Thoracic aorta (tissue), 2 donors: ENCODE measurements around the gene CELF4. TPM values are rescaled to one million over a fixed set of nuclear protein-coding genes. Genes with fewer than 3 reads are reported as not detected.

Experiments used
- ATAC-seq: fragments of 150-250 bp; one replicate; pipeline ENCODE4 v1.8.0; 2017; ENCODE audit warnings: low read depth; ENCODE audit not compliant: insufficient number of reproducible peaks, low FRiP score
- DNase-seq: peaks from one replicate; pipeline ENCODE4 v3.0.0-alpha.2; 2020; ENCODE audit warnings: low spot score
- H3K27ac ChIP-seq, 2 donors: fragments of 200-600 bp; sonication (generic); 1 replicate in 1 of 2; 2 replicates in 1 of 2; pipeline ENCODE4 v1.5.1; 2016; ENCODE audit warnings: mild to moderate bottlenecking in 2 of 2, moderate library complexity in 2 of 2
- H3K27me3 ChIP-seq: fragments of 200-600 bp; sonication (generic); replicated peaks from 2 replicates; pipeline ENCODE4 v1.6.0; 2016; ENCODE audit warnings: mild to moderate bottlenecking; ENCODE audit not compliant: insufficient read depth
- H3K36me3 ChIP-seq: fragments of 200-600 bp; sonication (generic); one replicate; pipeline ENCODE4 v1.5.1; 2016
- H3K4me1 ChIP-seq, 2 donors: fragments of 200-600 bp; sonication (generic); 1 replicate in 1 of 2; 2 replicates in 1 of 2; pipeline versions ENCODE4 v1.5.1 to v1.6.0; 2016; ENCODE audit warnings: low read depth in 2 of 2, mild to moderate bottlenecking in 1 of 2; ENCODE audit not compliant: control insufficient read depth in 1 of 2
- H3K4me3 ChIP-seq: fragments of 200-600 bp; sonication (generic); 2 replicates; pipeline ENCODE4 v1.5.1; 2016; ENCODE audit warnings: mild to moderate bottlenecking
- H3K9me3 ChIP-seq: fragments of 200-600 bp; sonication (generic); 2 replicates; pipeline ENCODE4 v1.5.1; 2016
- total RNA-seq, 2 donors: library from RNA; depleted of rRNA; stranded (reverse); fragments of >200 nt; gene quantifications; one replicate each; pipeline versions ENCODE4 v1.1.0 to v1.2.3, GENCODE V29; 2016
- TF ChIP-seq, protein P1 (sequence below): fragments of 200-600 bp; sonication (generic); IDR thresholded peaks from one replicate; pipeline ENCODE4 v1.5.1; 2019; ENCODE audit warnings: antibody characterized with exemption

CELF4 gene
- total RNA-seq, 2 donors from 2014 or later: not detected

DNA sequence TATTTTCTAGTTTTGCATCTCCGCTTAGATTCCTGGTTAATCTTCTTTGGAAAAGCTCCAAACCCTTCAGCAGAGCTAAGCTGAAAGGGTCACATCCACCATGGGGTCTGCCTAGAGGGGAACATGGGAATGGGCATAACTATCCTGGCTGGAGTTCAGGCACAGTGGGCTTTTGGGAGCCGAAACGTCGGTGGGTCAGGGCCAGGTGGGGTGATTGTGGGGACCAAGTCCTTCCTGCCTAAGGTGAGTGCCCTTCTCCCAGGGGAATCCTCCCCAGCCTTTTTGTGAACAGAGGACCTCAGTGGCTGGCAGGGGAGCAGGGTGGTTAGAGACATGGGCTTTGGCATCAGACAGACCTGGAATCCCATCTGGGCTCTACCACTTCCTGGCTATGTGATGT, 60.3 kb downstream of the CELF4 start:
- DNase-seq (no peak), ATAC-seq (no peak)
- H3K27me3 ChIP-seq: no peaks in the 10 kb centered on the region
- no peaks in the 10 kb centered on the region for H3K4me1 ChIP-seq
- H3K27ac ChIP-seq: no peak overlapping the region
- TF ChIP-seq, protein P1, sequence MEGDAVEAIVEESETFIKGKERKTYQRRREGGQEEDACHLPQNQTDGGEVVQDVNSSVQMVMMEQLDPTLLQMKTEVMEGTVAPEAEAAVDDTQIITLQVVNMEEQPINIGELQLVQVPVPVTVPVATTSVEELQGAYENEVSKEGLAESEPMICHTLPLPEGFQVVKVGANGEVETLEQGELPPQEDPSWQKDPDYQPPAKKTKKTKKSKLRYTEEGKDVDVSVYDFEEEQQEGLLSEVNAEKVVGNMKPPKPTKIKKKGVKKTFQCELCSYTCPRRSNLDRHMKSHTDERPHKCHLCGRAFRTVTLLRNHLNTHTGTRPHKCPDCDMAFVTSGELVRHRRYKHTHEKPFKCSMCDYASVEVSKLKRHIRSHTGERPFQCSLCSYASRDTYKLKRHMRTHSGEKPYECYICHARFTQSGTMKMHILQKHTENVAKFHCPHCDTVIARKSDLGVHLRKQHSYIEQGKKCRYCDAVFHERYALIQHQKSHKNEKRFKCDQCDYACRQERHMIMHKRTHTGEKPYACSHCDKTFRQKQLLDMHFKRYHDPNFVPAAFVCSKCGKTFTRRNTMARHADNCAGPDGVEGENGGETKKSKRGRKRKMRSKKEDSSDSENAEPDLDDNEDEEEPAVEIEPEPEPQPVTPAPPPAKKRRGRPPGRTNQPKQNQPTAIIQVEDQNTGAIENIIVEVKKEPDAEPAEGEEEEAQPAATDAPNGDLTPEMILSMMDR: no peak
- no peak overlapping the region for H3K4me3 ChIP-seq
- H3K9me3 ChIP-seq: no peaks in the 10 kb centered on the region
- H3K36me3 ChIP-seq: no peaks in the 10 kb centered on the region

DNA sequence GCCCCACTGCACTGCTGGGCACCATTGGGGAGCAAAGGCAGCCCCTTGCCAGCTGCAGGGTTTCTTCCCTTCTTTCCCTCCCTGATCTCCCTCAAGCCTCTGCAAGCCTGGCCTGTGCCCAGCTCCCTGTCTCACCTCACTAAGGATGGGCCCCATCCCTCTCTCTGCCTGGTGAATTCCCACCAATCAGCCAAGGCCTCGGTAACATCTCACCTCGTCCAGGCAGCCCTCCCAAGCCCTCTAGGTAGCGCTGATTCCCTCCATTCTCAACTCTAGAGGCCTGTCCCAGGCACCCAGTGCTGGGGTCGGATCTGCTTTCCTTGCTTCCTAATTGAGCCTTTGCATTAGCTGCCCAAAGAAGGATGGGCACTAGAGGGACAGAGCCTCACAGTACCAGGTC, 63.0 kb downstream of the CELF4 start:
- Histone ChIP-seq H3K4me3 (no peak overlapping the region), H3K9me3 (no peaks in the 10 kb centered on the region), H3K36me3 (no peaks in the 10 kb centered on the region), H3K27ac (no peak overlapping the region), H3K27me3 (no peaks in the 10 kb centered on the region), H3K4me1 (no peaks in the 10 kb centered on the region)
- no peak for ATAC-seq
- TF ChIP-seq, protein P1: no peak
- DNase-seq: no peak

DNA sequence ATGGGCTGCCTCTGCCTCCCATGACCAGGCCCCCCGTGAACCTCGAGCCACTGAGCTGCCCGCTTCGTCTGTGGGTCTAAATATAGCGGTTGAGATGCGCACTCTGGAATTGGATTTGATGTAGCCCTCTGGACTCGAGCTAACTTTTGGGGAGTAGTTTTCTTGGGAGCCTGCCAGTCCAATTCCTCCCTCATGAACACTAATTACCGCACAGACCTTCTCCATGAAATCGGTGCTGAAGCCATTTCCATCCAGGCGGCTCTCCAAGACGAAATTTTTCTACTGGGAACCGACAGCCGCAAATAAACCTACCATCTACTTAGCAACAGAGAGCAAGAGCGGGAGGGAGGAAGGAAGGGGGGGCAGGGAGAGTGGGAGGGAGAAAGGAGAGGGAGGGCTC, 63.6 kb downstream of the CELF4 start:
- ATAC-seq (no peak), DNase-seq (no peak)
- Histone ChIP-seq H3K4me1 (no peaks in the 10 kb centered on the region), H3K4me3 (no peak overlapping the region), H3K27ac (no peak overlapping the region), H3K27me3 (no peaks in the 10 kb centered on the region), H3K9me3 (no peaks in the 10 kb centered on the region), H3K36me3 (no peaks in the 10 kb centered on the region)
- TF ChIP-seq, protein P1: no peak

DNA sequence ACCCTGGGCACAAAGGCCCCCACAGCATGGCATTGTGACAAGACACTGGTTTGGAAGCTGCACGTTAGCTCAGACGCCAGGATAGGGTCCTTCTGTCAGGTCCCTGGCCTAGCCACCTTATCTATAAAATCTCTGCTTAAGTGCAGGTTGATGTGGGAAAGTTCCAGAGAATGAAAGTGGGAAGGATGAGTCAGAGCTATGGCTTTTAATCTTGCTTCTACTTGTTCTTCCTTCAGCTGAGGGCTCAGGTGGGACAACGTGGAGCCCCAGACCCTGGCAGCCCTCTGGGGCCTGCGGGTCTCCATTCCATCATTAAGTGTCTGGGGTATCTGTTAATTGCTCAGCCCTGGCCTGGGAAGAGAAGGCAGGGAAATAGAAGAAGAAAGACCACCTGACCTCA, 64.5 kb downstream of the CELF4 start:
- Histone ChIP-seq H3K27ac (no peak overlapping the region), H3K9me3 (no peaks in the 10 kb centered on the region), H3K4me3 (no peak overlapping the region), H3K27me3 (no peaks in the 10 kb centered on the region), H3K4me1 (no peaks in the 10 kb centered on the region), H3K36me3 (no peaks in the 10 kb centered on the region)
- DNase-seq (no peak), ATAC-seq (no peak)
- TF ChIP-seq, protein P1: no peak

DNA sequence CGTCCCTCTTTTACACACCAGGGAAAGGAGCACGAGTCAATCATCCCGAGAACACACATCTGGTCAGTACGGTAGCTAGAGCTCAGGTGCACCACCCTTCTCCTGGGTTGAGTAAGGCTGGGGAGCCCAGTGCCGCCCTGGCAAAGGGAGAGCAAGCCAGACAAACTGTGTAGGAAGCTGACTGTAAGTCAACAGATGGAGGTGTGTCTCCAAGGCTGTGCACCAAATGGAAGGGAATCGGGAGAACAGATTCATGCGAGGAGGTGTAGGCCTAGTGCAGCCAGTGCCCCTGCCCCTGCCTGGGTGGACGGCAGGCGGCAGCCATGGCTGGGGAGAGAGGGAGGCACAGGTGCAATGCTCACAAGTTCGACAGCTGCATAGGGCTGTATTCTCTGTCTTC, 65.7 kb downstream of the CELF4 start:
- TF ChIP-seq, protein P1: no peak
- no peak for ATAC-seq
- Histone ChIP-seq H3K27ac (no peak overlapping the region), H3K4me1 (no peaks in the 10 kb centered on the region), H3K36me3 (no peaks in the 10 kb centered on the region), H3K27me3 (no peaks in the 10 kb centered on the region), H3K9me3 (no peaks in the 10 kb centered on the region), H3K4me3 (no peak overlapping the region)
- no peak for DNase-seq
